Adrenal gland (tissue), 12 donors: Measurements from ENCODE around the gene STAG3. TPM values are rescaled to one million over a fixed set of nuclear protein-coding genes. Genes with fewer than 3 reads are reported as not detected.
"Not testable (repeated sequence)": the region's sequence is repeated elsewhere in the genome, so short reads cannot be mapped to it uniquely, and the experiment has no call there.

Experiments used
- DNase-seq, 7 donors: peaks; one replicate each; pipeline ENCODE4 v3.0.0-alpha.2; 2019 to 2020
- H3K27ac ChIP-seq, 5 donors: fragments of 200-600 bp; sonication (generic) in 4 of 5; 1 replicate in 3 of 5; 2 replicates in 2 of 5; pipeline versions ENCODE4 v1.5.1 to v1.8.0; 2016 to 2020; ENCODE audit warnings: mild to moderate bottlenecking in 1 of 5
- H3K27me3 ChIP-seq: fragments of 200-600 bp; 2 replicates; pipeline ENCODE4 v1.8.0; 2021
- H3K36me3 ChIP-seq, 2 donors: fragments of 200-600 bp; replicated peaks in 1 of 2; 1 replicate in 1 of 2; 2 replicates in 1 of 2; pipeline versions ENCODE4 v1.5.1 to v1.8.0; 2018 to 2022
- H3K4me1 ChIP-seq, 2 donors: fragments of 200-600 bp; replicated peaks in 1 of 2; 1 replicate in 1 of 2; 2 replicates in 1 of 2; pipeline versions ENCODE4 v1.5.1 to v1.8.0; 2018 to 2021
- H3K4me3 ChIP-seq, 4 donors: fragments of 200-600 bp; sonication (generic) in 3 of 4; one replicate each; pipeline ENCODE4 v1.5.1; 2016 to 2018
- H3K9me3 ChIP-seq, 3 donors: fragments of 200-600 bp; sonication (generic) in 1 of 3; replicated peaks in 1 of 3; 1 replicate in 2 of 3; 2 replicates in 1 of 3; pipeline versions ENCODE4 v1.5.1 to v1.8.0; 2016 to 2021
- CTCF ChIP-seq, 6 experiments: fragments of 450-650 bp in 4 of 6; fragments of 200-600 bp in 2 of 6; sonication (generic) in 1 of 6; IDR thresholded peaks; 1 replicate in 5 of 6; 2 replicates in 1 of 6; pipeline versions ENCODE4 v1.5.1 to v1.8.0; 2016 to 2021; ENCODE audit warnings: antibody characterized with exemption in 6 of 6, mild to moderate bottlenecking in 2 of 6, moderate library complexity in 1 of 6
- POLR2A ChIP-seq, 2 donors: fragments of 450-650 bp; IDR thresholded peaks; one replicate each; pipeline ENCODE4 v1.6.1; 2017; ENCODE audit warnings: antibody characterized with exemption in 2 of 2, mild to moderate bottlenecking in 2 of 2, moderate library complexity in 1 of 2
- WGBS, 4 donors: extraction: QIAGEN DNeasy Blood & Tissue Kit in 2 of 4; methylation state at CpG; one replicate each; pipeline versions ENCODE4 v1.1.5 to v1.1.7; 2013 to 2017; 5-methylcytosine and 5-hydroxymethylcytosine counted together
- intact Hi-C, 2 donors: fragments of 100-400 bp; cut with DNase I; formaldehyde crosslinking; loops; one replicate each; pipeline versions ENCODE4 v1.14.1 to v1.15.0; 2022 to 2023
- polyA plus RNA-seq, 3 donors: library from polyadenylated mRNA; stranded (reverse); fragments of 200-250 nt in 2 of 3; fragments of 350-450 nt in 1 of 3; fragmentation: Illumina TruSeq in 1 of 3; extraction: RNeasy Lipid Tissue Mini Kit (QIAGEN cat#74804) in 1 of 3; gene quantifications; one replicate each; pipeline ENCODE4 v1.2.3, GENCODE V29; 2013 to 2014
- total RNA-seq, 9 donors: library from RNA; depleted of rRNA in 4 of 9; stranded (reverse); fragments of >200 nt in 4 of 9; fragments of 120-200 nt in 1 of 9; fragmentation: NEBNext Ultra II Directional in 1 of 9; extraction: Animal tissue kit (Norgen Biotek cat#: 25700) in 1 of 9; gene quantifications; one replicate each; pipeline versions ENCODE4 v1.1.0 to v1.2.4, GENCODE V29; 2013 to 2023
- donor health status: healthy with polysubstance abuse.
- donor health status: Bipolar disorder and iron deficiency.
- donor health status: DM: yes; HTN: yes; CAD: no.
- donor health status: DM: no; HTN: no; CAD: no.
- donor health status: DM: no; HTN: no; CAD: no.
- donor health status: DM: yes; HTN: yes; CAD: no.

The STAG3 gene
- total and polyA plus RNA-seq, 12 donors: 0.26 to 3.3 (median 1.3) TPM

- intact Hi-C loops: no loop called here
- Histone ChIP-seq H3K27ac (no peak overlapping the region), H3K9me3 (no peaks in the 10 kb centered on the region), H3K27me3 (no peaks in the 10 kb centered on the region), H3K4me3 (no peak overlapping the region), H3K4me1 (no peaks in the 10 kb centered on the region), H3K36me3 (no peaks in the 10 kb centered on the region)
- TF ChIP-seq CTCF (IDR thresholded peaks at IDR 0.05) (no peak), POLR2A (IDR thresholded peaks at IDR 0.05) (no peak)
- DNase-seq: no peak
- WGBS, 4 donors: 80 to 85% (median 81%) methylated on average over 13 of the region's 13 CpGs
Measured at GRCh38 chr7:100137851-100138760, 39.6 kb upstream of the STAG3 start.

GRCh38 chr7:100141555-100141949 lies 36.2 kb upstream of the STAG3 start:
- WGBS, 4 donors: 59 to 73% (median 72%) methylated on average over 3 of the region's 3 CpGs

GRCh38 chr7:100142461-100142860 lies 35.3 kb upstream of the STAG3 start:
- Histone ChIP-seq H3K4me3 (no peak overlapping the region), H3K4me1 (no peaks in the 10 kb centered on the region), H3K27ac (no peak overlapping the region), H3K9me3 (no peaks in the 10 kb centered on the region), H3K27me3 (no peaks in the 10 kb centered on the region), H3K36me3 (no peaks in the 10 kb centered on the region)
- DNase-seq: no peak
- no peak for TF ChIP-seq CTCF (IDR thresholded peaks at IDR 0.05)
- no peak for TF ChIP-seq POLR2A (IDR thresholded peaks at IDR 0.05)
- 84 to 89% (median 85%) methylated on average over 3 of the region's 3 CpGs for WGBS, 4 donors
- intact Hi-C loops: no loop called here

More at GRCh38 chr7:100141555-100141949, 36.2 kb upstream of the STAG3 start:
- no peak for DNase-seq
- Histone ChIP-seq H3K27me3 (no peaks in the 10 kb centered on the region), H3K4me1 (no peaks in the 10 kb centered on the region), H3K4me3 (no peak overlapping the region), H3K9me3 (no peaks in the 10 kb centered on the region), H3K36me3 (no peaks in the 10 kb centered on the region), H3K27ac (no peak overlapping the region)
- TF ChIP-seq POLR2A (IDR thresholded peaks at IDR 0.05) (no peak), CTCF (IDR thresholded peaks at IDR 0.05) (no peak)
- intact Hi-C loops: no loop called here

GRCh38 chr7:100146350-100146749 lies 31.4 kb upstream of the STAG3 start:
- H3K4me3 ChIP-seq, intact Hi-C loops, H3K27me3 ChIP-seq, H3K36me3 ChIP-seq, H3K9me3 ChIP-seq: not testable (repeated sequence)
- peak in 3 of 7 donors; percentile 56 to 75 (median 59) for DNase-seq
- Histone ChIP-seq H3K4me1 (peaks cover 0 to 16% of the 10 kb centered on the region in 2 donors), H3K27ac (peak overlapping the region in 1 of 5 donors; percentile 38)
- WGBS, 4 donors: 59 to 77% (median 65%) methylated on average over 4 of the region's 4 CpGs
